GM12872 (cell line): ENCODE measurements around the gene ADD3.
A peak's percentile ranks its signal among the peaks of the same experiment; 100 is the strongest.

ENCODE experiments used
- TF ChIP-seq, protein P1 (sequence below): IDR thresholded peaks from 3 replicates; pipeline ENCODE4 v1.5.1; 2011; ENCODE audit warnings: low read depth, mild to moderate bottlenecking, low read length, moderate library complexity; ENCODE audit not compliant: insufficient read depth

Gene ADD3

DNA sequence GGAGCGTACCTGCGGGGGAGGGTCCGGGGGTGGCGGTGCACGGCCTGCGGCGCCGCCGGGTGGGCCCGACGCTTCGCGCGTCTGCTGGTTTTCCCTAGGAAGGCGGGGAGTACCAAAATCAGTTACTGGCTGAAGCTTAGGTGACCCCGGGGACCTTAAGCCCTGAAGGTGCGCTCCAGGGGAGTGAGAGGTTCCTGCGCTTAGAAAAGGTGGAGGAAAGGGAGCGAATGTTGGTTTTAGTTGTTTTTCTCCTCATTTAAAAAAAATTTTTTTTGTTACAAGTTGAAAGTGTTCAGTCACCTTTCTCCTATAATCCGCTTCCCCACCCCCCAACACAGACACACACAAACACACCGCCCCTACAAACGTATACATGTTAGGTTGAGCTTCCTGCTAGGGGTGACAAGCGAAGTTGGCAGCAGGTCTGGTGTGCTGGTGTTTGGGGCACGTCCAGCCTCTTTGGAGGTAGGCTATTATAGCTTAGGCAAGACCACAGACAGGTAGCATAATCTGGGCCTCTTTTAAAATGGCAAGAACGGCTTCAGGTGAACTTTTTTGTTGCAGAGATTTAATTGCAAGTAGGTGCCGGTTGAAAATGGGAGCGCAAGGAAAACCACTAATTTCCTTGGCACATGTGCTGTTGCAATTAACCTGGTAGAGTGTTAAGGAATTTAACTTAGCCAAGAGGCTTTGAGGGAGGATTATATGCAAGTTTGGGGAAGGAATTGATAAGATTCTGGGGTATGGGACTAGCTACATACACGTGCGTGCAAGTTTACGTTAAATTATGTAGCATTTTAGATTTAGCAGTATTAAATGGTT is 945 bp downstream of the ADD3 start:
- TF ChIP-seq, protein P1, sequence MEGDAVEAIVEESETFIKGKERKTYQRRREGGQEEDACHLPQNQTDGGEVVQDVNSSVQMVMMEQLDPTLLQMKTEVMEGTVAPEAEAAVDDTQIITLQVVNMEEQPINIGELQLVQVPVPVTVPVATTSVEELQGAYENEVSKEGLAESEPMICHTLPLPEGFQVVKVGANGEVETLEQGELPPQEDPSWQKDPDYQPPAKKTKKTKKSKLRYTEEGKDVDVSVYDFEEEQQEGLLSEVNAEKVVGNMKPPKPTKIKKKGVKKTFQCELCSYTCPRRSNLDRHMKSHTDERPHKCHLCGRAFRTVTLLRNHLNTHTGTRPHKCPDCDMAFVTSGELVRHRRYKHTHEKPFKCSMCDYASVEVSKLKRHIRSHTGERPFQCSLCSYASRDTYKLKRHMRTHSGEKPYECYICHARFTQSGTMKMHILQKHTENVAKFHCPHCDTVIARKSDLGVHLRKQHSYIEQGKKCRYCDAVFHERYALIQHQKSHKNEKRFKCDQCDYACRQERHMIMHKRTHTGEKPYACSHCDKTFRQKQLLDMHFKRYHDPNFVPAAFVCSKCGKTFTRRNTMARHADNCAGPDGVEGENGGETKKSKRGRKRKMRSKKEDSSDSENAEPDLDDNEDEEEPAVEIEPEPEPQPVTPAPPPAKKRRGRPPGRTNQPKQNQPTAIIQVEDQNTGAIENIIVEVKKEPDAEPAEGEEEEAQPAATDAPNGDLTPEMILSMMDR, result no peak

DNA sequence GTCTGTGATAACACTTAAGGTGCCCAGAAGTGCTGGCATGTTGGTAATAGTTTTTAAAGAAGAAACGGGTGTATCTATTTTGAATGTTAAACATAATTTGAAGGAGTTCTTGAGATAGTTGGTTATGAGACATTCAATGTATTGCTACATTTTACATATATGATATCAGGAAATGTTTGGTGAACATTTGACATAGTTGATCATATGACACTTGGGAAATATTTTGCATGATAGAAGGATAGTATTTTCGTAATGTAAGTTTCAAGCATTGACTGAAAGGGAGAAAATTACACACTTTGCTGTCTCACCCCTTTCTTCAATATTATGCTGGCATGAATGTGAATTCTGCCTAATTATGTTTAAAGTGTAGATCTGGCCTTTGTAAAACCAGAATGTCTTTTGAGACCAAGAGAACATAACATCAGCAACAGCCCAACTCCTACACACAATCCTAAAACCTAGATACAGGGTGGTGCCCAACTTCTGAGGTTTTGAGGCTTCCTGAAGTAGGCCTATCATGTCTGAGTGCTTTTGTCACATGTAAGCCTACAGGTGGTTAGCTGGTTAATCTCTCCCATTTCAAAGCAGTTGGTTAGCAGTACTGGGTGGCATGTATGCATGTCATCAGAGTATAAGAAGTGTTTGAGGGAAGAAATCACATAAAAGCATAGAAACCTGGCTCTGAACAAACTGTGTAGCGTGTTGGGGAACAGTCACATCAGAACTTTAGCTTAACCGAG is 2.1 kb downstream of the ADD3 start:
- TF ChIP-seq, protein P1, result no peak

DNA sequence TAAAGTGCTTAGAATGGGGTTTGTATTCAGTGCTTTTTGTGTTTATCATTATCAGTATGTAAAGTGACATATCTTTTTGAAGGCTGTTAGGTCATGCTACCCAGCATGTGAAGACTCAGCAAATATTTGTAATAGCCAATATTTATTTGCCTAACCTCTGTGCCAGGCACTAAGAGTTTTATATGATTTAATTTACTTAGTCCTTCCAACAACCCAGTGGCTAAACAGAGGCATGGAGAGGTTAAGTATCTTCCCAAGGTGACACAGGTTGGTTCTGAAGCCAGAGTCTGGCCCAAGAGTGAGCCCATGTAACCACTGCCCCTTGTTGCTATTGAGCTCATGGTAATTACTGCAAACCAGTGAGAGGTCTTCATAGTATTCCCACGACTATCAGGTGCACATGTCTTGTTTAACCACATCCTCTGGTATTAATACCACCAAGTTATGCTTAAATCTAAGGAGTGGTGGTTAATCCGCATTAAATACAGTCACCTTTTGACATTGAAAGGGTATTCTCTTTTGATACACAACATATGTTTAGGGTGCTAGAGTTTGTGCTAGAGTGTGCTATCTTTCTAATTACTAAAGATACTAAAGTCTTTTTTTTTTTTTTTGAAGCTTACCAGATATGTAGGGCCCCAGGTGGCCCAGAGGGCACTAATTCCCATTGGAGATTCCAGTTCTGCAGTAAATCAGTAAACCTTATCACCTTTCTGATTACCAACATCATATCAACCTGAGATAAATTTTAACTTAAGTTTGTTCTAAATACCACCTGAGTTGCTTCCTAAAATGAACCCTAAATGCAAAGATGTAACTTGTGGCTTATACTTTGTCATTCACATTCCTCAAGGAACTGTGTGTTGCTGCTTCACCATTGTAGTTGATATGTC is 2.9 kb downstream of the ADD3 start:
- TF ChIP-seq, protein P1, result no peak

DNA sequence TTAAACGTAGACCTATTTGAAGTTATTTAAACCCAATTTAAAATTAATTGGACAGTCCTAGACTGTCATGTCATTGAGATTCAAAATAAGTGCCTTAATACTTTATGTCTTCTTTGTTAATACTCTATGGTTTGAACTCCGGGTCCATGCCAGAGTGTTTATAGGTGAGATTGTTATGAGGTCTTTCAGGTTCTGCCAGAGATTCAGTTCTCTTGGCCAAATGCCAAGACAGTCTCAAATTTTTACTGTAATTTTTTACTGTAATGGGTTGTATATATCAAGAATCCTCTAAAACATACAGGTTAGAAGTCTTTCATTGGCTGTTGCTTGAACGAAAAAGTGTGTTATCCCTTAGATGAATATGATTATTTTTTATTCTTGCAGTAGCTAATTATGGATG is 3.9 kb downstream of the ADD3 start:
- TF ChIP-seq, protein P1, result no peak

DNA sequence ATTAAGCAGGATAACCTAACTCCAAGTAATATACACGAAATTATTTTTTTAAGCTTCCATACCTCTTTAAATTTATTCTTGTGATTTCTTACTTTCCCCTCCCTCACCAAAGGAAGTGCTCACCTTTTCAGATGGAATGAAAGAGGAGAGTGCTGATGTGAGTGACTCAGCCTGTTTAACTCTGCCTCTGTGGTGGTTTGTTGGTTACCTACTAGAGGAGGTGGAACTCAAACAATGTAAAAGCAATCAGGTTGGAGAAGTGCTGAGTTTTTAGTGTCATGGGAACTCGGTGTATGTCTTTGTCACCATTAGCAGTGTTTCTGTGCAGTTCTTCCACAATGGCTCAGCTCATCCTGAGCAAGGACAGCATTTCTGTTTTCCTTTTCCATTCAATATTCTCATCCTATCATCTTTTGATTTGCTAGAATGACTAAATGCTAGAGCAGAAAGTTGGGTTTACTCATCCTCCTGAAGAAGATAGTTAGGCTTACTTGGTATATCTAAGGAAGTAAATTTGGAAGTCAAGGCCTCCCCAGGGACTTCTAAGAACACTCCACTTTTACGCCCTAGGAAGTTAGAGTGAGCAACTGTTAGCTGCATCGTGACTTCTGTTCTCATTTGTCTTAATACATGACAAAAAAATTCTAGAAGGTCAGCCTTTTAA is 6.0 kb downstream of the ADD3 start:
- TF ChIP-seq, protein P1, result no peak

DNA sequence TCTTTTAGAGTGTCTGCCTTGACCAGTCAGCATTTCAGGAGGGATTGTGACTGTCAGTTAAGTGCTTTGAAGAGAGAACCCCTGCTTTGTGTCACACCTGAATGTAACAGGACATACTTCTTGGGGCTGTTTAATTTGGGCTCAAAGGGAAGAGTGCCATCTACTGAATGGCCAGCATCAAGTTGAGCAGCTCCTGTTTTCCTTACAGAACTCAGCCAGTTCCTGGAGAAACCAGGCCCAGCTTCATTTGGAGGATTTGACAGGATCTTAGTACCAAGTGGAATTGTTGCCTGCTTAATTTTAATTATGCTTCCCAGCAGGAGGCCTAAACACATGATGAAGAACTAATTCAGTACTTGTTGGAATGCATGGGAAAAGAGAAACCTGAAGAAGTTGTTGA is 8.3 kb downstream of the ADD3 start:
- TF ChIP-seq, protein P1, result peak; percentile 28; the same call in 2 of the 3 replicates
